Skin of body (tissue), 2 donors: ENCODE data around the gene SAT2. TPM values are rescaled to one million over a fixed set of nuclear protein-coding genes. Genes with fewer than 3 reads are reported as not detected.
A peak's percentile ranks its signal among the peaks of the same experiment; 100 is the strongest.

Source experiments
- DNase-seq: peaks from one replicate; lab custom pipeline; 2025; lab: John Stamatoyannopoulos, UW
- total RNA-seq: library from RNA; depleted of rRNA; stranded (reverse); fragments of >200 nt; gene quantifications from one replicate; pipeline ENCODE4 v1.2.3, GENCODE V29; 2014

Gene SAT2
- total RNA-seq, 1 donor from 2014 or later = 33.8 TPM

DNA sequence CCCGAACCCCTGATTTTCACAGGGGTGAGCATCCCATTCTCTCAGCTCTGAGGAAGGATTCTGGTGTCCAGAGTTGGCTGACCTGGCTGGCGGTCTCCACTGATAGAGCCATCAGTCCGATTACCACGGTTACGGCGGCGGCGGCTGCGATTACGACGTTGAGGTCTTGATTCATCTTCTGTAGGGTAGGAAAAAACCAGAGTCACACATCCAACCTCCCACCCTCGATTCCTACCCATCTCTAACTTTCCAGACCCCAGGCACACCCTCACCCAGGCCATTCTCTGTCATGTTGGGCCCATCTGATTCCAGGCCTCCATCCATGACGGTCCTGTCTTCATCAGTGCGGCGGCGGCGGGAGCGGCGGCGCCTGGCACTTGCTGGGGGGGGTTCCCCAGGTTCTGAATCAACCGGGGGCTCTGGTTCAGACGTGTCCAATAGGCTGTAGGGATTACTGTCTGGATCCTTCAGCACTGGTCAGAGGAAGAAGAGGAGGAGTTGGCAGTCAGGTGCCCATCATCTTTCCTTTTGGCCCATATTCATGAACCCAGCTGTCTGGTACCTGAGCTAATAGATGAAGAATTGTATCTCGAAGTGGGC lies 35.1 kb downstream of the SAT2 start:
- DNase-seq = no peak

- no peak for DNase-seq
Observed at GRCh38 chr17:7591596-7591995, 36.0 kb downstream of the SAT2 start.

DNA sequence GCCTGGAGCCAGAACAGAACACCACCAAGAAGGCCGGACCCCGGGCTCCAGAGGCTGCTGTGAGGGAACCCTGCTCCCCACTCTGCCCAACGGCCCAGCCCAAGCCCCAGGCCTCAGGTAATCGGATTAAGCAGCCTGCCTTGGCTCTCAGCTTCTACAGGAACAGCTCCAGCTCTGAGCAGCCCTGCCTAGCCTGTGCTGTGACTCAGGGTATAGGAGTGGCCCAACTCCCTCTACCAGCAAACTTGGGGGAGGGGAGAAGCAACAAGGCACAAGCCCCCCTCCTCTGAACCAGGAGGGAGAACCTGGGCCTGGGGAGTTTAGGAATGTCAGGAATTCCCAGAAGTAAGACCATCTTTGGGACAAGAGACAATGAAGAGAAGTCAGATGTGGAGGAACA lies 36.9 kb downstream of the SAT2 start:
- DNase-seq = no peak

DNA sequence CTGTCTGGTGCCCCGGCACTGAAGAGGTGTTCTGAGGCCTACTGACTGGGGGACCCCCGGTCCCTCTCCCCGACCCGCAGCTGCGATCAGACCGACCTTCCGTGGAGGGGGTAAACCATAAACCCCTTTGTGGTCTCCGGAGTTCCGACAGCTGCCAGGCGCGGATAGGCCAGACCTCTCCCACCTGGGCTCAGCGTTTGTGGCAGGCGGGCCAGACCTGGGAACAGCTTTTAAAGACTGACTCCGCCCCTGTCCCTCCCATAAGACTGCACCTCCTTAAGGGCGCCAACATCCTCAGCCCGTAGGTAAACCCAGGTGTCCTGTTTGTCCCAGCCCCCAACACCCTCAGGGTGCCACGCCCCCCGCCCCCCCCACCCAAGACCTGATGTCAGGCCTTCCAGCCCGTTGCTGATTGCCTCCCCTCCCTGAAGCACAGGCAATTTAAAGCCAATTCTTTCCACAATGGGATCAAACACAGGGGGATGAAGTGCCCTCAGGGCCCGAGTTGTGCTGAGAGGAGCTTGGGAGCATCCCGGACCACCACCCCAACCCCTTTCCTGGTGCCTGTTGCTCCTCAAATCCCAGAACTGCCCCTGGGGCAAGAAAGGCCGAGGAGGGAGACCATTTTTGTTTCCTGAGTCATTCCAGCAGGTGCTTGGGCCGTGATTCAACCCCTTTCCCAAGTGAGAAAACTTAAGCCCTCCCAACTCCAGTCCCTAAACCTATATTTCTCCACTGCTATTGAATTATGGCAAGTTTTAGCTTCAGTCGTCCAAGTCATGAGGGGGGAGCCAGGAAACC lies 37.5 kb downstream of the SAT2 start, which contains the start of gene SOX15:
Gene SOX15, minus strand, starts transcription at position 204 of the 801 bp plus-strand sequence. CDS start 418 bp downstream, outside the sequence.
- DNase-seq = no peak

DNA sequence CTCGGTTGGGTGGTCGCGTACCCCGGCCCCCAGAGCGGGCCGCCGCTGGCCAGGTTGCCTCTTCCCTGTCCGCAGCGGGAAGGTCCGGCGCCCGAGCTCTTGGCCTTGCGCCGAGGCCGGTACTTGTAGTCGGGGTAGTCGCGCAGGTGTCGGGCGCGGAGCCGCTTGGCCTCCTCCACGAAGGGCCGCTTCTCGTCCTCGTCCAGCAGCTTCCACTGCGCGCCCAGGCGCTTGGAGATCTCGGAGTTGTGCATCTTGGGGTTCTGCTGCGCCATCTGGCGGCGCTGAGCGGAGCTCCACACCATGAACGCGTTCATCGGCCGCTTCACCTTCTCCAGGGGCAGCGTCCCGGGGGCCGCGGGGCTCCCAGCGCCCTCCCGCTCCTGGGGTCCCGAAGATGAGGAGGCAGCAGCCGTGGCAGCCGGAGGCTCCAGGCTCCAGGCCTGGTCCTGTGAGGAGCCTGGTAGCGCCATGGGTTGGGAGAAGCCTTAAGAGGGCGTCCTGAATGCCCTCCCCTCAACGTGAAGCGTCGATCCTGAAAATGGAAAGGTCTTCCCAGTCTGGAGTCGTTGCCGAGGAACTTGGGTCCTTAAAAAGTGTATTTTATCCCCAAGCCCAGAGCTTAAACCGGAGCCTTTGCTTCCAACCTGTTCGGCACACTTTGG lies 38.3 kb downstream of the SAT2 start:
- peak; percentile 64 for DNase-seq

DNA sequence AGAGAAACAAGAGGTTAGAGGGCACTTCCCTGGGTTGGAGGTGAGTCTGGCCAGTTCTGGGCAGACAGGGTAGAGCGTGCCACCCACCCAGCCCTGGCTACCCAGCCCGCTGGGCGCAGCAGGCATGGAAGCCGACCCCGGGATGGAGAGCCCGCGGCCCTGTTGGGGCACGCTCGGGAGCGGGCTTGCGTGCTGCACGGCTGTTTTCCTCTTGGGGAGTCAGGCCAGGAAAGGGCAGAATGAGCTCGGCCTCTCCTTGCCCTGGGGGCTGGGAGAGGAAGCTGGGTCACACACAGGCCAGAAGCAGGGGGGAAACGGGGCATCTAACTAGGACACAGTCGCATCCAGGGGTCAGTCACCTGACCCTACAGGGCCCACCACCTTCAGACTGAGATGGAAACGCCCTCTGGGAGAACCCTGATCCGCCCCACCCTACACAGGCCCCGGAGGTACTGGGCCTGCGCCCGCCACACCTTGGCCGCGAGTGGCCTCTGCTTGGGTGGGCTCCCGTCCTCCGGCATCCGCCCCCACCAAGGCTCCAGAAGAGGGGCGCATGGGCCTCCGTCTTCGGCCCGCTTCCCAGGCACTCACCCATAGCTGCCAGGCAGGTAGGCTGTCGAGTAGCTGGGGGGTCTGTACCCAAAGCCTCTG lies 38.9 kb downstream of the SAT2 start:
- no peak for DNase-seq

DNA sequence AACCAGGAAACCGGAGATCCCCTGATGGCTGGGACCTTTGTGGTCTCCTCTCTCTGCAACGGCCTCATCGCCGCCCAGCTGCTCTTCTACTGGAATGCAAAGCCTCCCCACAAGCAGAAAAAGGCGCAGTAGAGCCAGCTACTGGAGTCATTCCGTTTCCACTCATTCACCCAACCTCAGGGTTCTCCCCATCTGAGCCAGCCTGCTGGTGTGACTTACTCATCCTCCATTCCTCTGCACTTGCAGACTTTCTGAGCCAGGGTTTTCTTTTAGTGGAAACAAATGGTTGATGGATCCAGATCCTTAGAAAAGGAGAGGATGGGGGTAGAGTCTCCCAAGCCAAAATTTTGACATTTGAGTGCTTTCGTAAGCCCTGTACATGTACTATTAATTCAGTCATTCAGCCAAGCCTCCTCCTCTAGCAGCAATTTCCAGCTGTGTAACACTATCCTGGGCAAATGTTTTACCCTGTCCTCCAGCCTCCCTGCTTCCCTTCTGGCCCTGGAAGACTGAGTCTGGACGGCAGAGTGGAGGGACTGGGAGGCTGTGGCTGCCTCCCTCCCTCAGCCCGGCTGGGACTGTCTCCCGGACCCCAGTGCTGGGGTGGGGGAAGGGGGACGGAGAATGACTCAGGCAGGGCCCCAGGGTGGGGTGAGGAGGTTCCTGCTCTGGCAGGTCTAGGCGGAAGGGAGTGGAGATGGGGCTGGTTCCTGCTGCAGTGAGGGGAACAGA lies 40.0 kb downstream of the SAT2 start:
- no peak for DNase-seq

GRCh38 chr17:7586673-7587419 lies 40.8 kb downstream of the SAT2 start:
- DNase-seq = no peak

DNA sequence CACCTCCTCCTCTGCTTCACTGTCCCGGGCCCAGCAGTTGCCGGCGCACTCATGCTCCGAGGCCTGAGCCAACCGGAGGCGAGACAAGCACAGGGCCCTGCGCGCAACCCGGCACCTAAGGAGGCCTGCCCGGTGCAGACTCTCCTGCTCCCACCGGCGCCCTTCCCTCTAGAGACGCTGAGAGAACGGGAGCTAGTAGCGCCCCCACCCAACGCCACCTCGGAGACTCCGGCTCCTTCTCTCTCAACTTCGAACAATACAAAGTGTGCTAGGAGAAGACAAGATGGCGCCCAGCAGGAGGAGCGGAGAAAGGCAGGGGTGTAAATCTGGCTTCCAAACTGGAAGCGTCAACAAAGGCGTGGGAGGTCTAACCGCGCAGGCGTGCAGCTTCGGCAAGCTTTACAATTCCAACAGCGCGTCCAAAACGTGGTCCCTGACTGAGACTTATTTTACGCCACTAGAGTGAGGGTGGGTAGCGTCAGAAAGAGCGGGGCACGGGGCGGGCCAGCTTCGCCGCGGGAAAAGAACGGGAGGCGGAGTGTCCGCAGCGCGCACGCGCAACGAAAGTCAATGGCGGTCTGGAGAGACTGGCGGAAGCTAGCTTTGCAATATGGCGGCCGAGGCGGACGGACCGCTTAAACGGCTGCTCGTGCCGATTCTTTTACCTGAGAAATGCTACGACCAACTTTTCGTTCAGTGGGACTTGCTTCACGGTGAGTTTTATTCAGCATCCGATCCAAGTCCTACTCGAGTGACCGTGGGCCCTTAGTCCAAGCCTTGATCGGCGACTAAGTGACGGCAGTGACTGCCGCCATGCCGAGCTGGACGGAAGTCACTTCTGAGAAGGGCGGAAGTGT lies 44.1 kb downstream of the SAT2 start, which contains the start of gene MPDU1:
Gene MPDU1, plus strand, starts transcription at position 600 of the 857 bp plus-strand sequence. Its CDS starts 11 bp downstream, at position 611.
- DNase-seq = peak; percentile 100

- DNase-seq = no peak
Observed at GRCh38 chr17:7582396-7583252, 45.0 kb downstream of the SAT2 start.

- no peak for DNase-seq
Observed at GRCh38 chr17:7580604-7581575, 46.7 kb downstream of the SAT2 start.

GRCh38 chr17:7579834-7580603 lies 47.6 kb downstream of the SAT2 start:
- no peak for DNase-seq

GRCh38 chr17:7579001-7579833 lies 48.4 kb downstream of the SAT2 start, which contains the start of gene CD68:
CD68 (plus strand) TSS chr17:7579638; CDS start chr17:7579678, 40 bp downstream.
- peak; percentile 40 for DNase-seq

DNA sequence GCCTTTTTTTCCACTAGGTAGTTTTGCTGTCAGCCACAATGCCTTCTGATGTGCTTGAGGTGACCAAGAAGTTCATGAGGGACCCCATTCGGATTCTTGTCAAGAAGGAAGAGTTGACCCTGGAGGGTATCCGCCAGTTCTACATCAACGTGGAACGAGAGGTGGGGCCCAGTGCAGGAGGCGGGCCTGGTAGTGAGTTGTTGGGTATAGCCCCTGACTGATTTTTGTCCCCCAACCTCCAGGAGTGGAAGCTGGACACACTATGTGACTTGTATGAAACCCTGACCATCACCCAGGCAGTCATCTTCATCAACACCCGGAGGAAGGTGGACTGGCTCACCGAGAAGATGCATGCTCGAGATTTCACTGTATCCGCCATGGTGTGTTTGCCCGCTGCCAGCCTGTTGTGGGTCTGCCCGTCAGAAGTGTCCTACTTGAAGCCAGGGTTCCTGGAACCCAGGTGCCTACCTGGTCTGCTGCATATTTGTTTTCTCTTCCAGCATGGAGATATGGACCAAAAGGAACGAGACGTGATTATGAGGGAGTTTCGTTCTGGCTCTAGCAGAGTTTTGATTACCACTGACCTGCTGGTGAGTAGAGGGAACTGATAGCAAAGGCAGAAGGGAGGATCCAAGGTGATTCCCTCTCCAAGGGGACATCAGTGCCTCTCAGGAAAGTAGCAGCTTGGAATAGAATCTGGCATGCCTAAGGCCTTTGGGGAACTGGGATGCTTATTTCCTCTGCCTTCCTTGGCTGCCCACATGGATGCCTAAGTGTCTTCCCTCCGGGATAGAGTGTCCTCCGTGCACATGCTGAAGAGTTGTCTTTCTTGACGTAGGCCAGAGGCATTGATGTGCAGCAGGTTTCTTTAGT lies 50.1 kb downstream of the SAT2 start:
- DNase-seq = no peak
